H1 (cell line): ENCODE measurements around the gene PAQR5. TPM values are rescaled to one million over a fixed set of nuclear protein-coding genes. Genes with fewer than 3 reads are reported as not detected.

Experiments used
- ASH2L ChIP-seq: fragments of 200-600, 300-600 bp; sonication (generic); IDR thresholded peaks from one replicate; pipeline ENCODE4 v1.7.1; 2017; ENCODE audit warnings: low read length
- NANOG ChIP-seq: IDR thresholded peaks from 2 replicates; pipeline ENCODE4 v1.6.1; 2011; ENCODE audit warnings: low read length, low read depth, mild to moderate bottlenecking, inconsistent platforms; ENCODE audit not compliant: insufficient read depth, poor library complexity, severe bottlenecking
- RBBP5 ChIP-seq: IDR thresholded peaks from 2 replicates; pipeline ENCODE4 v1.7.1; 2012; ENCODE audit warnings: low read depth, mild to moderate bottlenecking, inconsistent platforms, low read length, moderate library complexity, borderline replicate concordance
- TAF1 ChIP-seq: IDR thresholded peaks from 2 replicates; pipeline ENCODE4 v1.6.1; 2011; ENCODE audit warnings: mild to moderate bottlenecking, low read depth, low read length
- polyA plus RNA-seq, 7 experiments: library from polyadenylated mRNA; depleted of rRNA in 3 of 7; stranded (reverse) in 5 of 7; unstranded in 2 of 7; fragments of >200 nt in 5 of 7; fragments of 200-250 nt in 2 of 7; gene quantifications; 1 replicate in 5 of 7; 2 replicates in 1 of 7; 4 replicates in 1 of 7; pipeline versions ENCODE4 v1.2.1 to v1.2.3, GENCODE V29; 2011 to 2013; ENCODE audit warnings: missing spikeins in 2 of 7, mixed read lengths in 2 of 7
- total RNA-seq: library from RNA; stranded (reverse); fragmentation: NEBNext Ultra II Directional; extraction: Animal tissue kit (Norgen Biotek cat#: 25700); gene quantifications from 2 replicates; pipeline ENCODE4 v1.2.1, GENCODE V29; 2021
- TF ChIP-seq, protein P1 (sequence below): IDR thresholded peaks from 2 replicates; pipeline ENCODE4 v1.6.1; 2012; ENCODE audit warnings: inconsistent platforms

Gene PAQR5
- total and polyA plus RNA-seq, 2 of the 8 experiments (the other 6 are each of a cell fraction or from before 2014, with no cell fraction given): 8.7 to 18.1 TPM

DNA sequence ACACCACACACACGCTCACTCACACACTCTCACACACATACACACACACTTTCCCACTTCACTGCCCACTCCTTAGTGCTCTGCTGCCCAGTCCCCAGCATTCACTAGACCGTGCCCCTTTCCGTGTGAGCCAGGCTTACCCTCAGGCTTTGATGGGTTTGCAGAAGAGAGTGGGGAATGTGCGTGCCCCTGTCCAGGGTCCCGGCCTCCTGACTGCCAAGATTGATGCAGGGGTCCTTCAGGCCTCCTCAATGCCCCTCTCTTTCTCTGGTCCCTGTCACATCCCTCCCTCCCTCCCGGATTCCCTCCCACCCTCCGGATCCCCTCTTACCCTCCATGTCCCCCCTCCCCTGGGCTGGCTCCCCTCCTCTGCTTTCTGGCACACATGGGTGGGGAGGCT is 87.6 kb downstream of the PAQR5 start (continued):
- TF ChIP-seq NANOG: no peak
- TF ChIP-seq, protein P1, sequence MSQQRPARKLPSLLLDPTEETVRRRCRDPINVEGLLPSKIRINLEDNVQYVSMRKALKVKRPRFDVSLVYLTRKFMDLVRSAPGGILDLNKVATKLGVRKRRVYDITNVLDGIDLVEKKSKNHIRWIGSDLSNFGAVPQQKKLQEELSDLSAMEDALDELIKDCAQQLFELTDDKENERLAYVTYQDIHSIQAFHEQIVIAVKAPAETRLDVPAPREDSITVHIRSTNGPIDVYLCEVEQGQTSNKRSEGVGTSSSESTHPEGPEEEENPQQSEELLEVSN: no peak
- no peak for TF ChIP-seq TAF1
- TF ChIP-seq RBBP5: no peak
- TF ChIP-seq ASH2L: no peak
